HepG2 (cell line): Measurements from ENCODE around the gene BTBD3. TPM values are rescaled to one million over a fixed set of nuclear protein-coding genes. Genes with fewer than 3 reads are reported as not detected.

Experiments used
- ARNTL ChIP-seq: sonication (generic); formaldehyde crosslinking; IDR thresholded peaks from 2 replicates; pipeline ENCODE4 v1.4.0; 2020; ENCODE audit warnings: mild to moderate bottlenecking, missing genetic modification reagents
- EZH2 ChIP-seq: conservative IDR thresholded peaks from 2 replicates; pipeline ENCODE4 v1.6.1; 2012; ENCODE audit warnings: mild to moderate bottlenecking, low read depth, low read length, moderate library complexity
- GABPB1 ChIP-seq: IDR thresholded peaks from 2 replicates; pipeline ENCODE4 v1.6.1; 2016; ENCODE audit warnings: mild to moderate bottlenecking, missing genetic modification reagents, moderate library complexity, missing compliant biosample characterization
- KDM2A ChIP-seq: sonication (generic); formaldehyde crosslinking; IDR thresholded peaks from 2 replicates; pipeline ENCODE4 v1.4.0; 2020; ENCODE audit warnings: low read depth, missing genetic modification reagents, borderline replicate concordance
- MED13 ChIP-seq: sonication (generic); formaldehyde crosslinking; IDR thresholded peaks from 2 replicates; pipeline ENCODE4 v1.5.0; 2020; ENCODE audit warnings: missing genetic modification reagents
- MTF1 ChIP-seq: sonication (generic); formaldehyde crosslinking; IDR thresholded peaks from 2 replicates; pipeline ENCODE4 v1.5.0; 2020; ENCODE audit warnings: missing genetic modification reagents
- TCF12 ChIP-seq, 2 experiments: fragments of 450-650 bp in 1 of 2; sonication (generic) in 1 of 2; formaldehyde crosslinking in 1 of 2; IDR thresholded peaks; 2 replicates each; pipeline versions ENCODE4 v1.6.1 to v1.8.0; 2017 to 2022; ENCODE audit warnings: antibody characterized with exemption in 1 of 2, mild to moderate bottlenecking in 1 of 2, missing genetic modification reagents in 1 of 2, moderate library complexity in 1 of 2
- TGIF2 ChIP-seq: IDR thresholded peaks from 2 replicates; pipeline ENCODE4 v1.6.1; 2016; ENCODE audit warnings: control low read depth, missing compliant biosample characterization
- ZNF234 ChIP-seq: sonication (generic); formaldehyde crosslinking; conservative IDR thresholded peaks from 2 replicates; pipeline ENCODE4 v1.5.1; 2020; ENCODE audit warnings: mild to moderate bottlenecking, missing genetic modification reagents
- ZNF660 ChIP-seq: sonication (generic); formaldehyde crosslinking; IDR thresholded peaks from 2 replicates; pipeline ENCODE4 v1.5.1; 2020; ENCODE audit warnings: mild to moderate bottlenecking, low read depth, missing genetic modification reagents, borderline replicate concordance
- polyA plus RNA-seq, 8 experiments: library from polyadenylated mRNA; depleted of rRNA in 3 of 8; stranded (reverse) in 7 of 8; unstranded in 1 of 8; fragments of >200 nt; fragmentation: Illumina TruSeq in 4 of 8; extraction: Trizol in 4 of 8; gene quantifications; 2 replicates each; pipeline versions ENCODE4 v1.2.1 to v1.2.3, GENCODE V29; 2011 to 2016; ENCODE audit warnings: low read depth in 4 of 8, missing spikeins in 1 of 8, mixed read lengths in 1 of 8; ENCODE audit not compliant: insufficient read depth in 1 of 8
- total RNA-seq, 5 experiments: library from RNA; depleted of rRNA; stranded (reverse); fragments of >200 nt; fragmentation: Illumina TruSeq; extraction: Trizol; gene quantifications; 2 replicates each; pipeline ENCODE4 v1.2.3, GENCODE V29; 2016; ENCODE audit warnings: low read depth in 1 of 5
- TF ChIP-seq, protein P1 (sequence below): sonication (generic); formaldehyde crosslinking; IDR thresholded peaks from 2 replicates; pipeline ENCODE4 v1.4.0; 2020; ENCODE audit warnings: mild to moderate bottlenecking, missing genetic modification reagents, borderline replicate concordance
- TF ChIP-seq, protein P2 (sequence below): sonication (generic); formaldehyde crosslinking; IDR thresholded peaks from 2 replicates; pipeline ENCODE4 v1.4.0; 2020; ENCODE audit warnings: low read depth, mild to moderate bottlenecking, missing genetic modification reagents
- TF ChIP-seq, protein P3 (sequence below): sonication (generic); formaldehyde crosslinking; conservative IDR thresholded peaks from 2 replicates; pipeline ENCODE4 v1.4.0; 2020; ENCODE audit warnings: missing genetic modification reagents
- TF ChIP-seq, protein P4 (sequence below): sonication (generic); formaldehyde crosslinking; IDR thresholded peaks from 2 replicates; pipeline ENCODE4 v1.4.0; 2020; ENCODE audit warnings: missing genetic modification reagents; ENCODE audit errors: not compliant biosample characterization
- TF ChIP-seq, protein P5 (sequence below): sonication (generic); formaldehyde crosslinking; IDR thresholded peaks from 2 replicates; pipeline ENCODE4 v1.5.0; 2020; ENCODE audit warnings: mild to moderate bottlenecking, missing genetic modification reagents
- TF ChIP-seq, protein P6 (sequence below): sonication (generic); formaldehyde crosslinking; IDR thresholded peaks from 2 replicates; pipeline ENCODE4 v1.5.1; 2020; ENCODE audit warnings: mild to moderate bottlenecking, missing genetic modification reagents, moderate library complexity
- TF ChIP-seq, protein P7 (sequence below): sonication (generic); formaldehyde crosslinking; IDR thresholded peaks from 2 replicates; pipeline ENCODE4 v1.8.0; 2022; ENCODE audit warnings: low read depth, missing genetic modification reagents

Gene BTBD3
- total and polyA plus RNA-seq, 2 of the 13 experiments (the other 11 are each of a cell fraction or from before 2014, with no cell fraction given), result 32.2 to 41.8 TPM

DNA sequence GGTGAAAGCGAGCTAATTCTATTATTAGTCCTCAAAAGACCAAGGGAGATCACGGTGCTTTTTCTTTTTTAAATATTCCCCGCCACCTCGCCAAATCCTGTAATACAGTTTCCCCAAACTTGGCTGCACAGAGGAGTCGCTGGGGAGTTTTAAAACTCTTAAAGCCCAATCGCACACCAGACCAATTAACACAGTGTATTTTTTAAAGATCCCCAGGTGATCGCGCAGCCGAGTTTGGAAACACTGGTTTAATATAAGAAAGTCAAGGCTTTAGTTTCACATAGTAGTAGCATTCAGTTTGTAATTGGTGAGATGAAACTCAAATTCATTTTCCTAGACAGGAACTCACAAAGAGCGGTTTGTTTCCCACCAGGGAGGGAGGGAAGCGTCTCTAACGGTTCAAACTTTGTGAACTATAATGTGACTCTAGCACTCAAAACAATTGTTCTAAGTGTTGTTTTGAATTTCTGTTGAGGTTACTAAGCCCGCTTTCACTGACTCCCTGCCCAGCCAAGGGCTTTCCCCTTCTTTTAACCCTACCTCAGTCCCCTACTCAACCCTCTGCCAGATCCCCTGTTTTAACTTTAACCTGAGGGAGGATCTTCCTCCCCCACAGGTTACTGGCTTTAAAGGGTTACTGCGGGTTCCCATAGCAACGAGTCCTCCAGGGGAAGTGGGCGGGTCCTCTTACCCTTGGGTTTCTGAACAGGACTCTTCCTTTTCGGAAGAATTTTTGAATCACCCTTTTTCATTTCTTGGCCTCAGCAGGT, 25.7 kb upstream of the BTBD3 start (continued):
- TF ChIP-seq, protein P1, sequence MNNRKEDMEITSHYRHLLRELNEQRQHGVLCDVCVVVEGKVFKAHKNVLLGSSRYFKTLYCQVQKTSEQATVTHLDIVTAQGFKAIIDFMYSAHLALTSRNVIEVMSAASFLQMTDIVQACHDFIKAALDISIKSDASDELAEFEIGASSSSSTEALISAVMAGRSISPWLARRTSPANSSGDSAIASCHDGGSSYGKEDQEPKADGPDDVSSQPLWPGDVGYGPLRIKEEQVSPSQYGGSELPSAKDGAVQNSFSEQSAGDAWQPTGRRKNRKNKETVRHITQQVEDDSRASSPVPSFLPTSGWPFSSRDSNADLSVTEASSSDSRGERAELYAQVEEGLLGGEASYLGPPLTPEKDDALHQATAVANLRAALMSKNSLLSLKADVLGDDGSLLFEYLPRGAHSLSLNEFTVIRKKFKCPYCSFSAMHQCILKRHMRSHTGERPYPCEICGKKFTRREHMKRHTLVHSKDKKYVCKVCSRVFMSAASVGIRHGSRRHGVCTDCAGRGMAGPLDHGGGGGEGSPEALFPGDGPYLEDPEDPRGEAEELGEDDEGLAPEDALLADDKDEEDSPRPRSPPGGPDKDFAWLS (CRISPR knock-in tag), result no peak
- TF ChIP-seq, protein P2, sequence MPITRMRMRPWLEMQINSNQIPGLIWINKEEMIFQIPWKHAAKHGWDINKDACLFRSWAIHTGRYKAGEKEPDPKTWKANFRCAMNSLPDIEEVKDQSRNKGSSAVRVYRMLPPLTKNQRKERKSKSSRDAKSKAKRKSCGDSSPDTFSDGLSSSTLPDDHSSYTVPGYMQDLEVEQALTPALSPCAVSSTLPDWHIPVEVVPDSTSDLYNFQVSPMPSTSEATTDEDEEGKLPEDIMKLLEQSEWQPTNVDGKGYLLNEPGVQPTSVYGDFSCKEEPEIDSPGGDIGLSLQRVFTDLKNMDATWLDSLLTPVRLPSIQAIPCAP (CRISPR knock-in tag), result no peak
- no peak for TF ChIP-seq TGIF2 (CRISPR knock-in tag)
- TF ChIP-seq GABPB1, result no peak
- no peak for TF ChIP-seq ARNTL (CRISPR knock-in tag)
- TF ChIP-seq TCF12 (IDR thresholded peaks at IDR 0.05), result no peak
- no peak for TF ChIP-seq TCF12 (CRISPR knock-in tag; IDR thresholded peaks at IDR 0.05)
- no peak for TF ChIP-seq MED13 (CRISPR knock-in tag)
- TF ChIP-seq ZNF660, result no peak
- TF ChIP-seq, protein P3, sequence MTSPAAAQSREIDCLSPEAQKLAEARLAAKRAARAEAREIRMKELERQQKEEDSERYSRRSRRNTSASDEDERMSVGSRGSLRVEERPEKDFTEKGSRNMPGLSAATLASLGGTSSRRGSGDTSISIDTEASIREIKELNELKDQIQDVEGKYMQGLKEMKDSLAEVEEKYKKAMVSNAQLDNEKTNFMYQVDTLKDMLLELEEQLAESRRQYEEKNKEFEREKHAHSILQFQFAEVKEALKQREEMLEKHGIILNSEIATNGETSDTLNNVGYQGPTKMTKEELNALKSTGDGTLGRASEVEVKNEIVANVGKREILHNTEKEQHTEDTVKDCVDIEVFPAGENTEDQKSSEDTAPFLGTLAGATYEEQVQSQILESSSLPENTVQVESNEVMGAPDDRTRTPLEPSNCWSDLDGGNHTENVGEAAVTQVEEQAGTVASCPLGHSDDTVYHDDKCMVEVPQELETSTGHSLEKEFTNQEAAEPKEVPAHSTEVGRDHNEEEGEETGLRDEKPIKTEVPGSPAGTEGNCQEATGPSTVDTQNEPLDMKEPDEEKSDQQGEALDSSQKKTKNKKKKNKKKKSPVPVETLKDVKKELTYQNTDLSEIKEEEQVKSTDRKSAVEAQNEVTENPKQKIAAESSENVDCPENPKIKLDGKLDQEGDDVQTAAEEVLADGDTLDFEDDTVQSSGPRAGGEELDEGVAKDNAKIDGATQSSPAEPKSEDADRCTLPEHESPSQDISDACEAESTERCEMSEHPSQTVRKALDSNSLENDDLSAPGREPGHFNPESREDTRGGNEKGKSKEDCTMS (CRISPR knock-in tag), result no peak
- peak; percentile 57 for TF ChIP-seq MTF1 (CRISPR knock-in tag)
- no peak for TF ChIP-seq EZH2
- TF ChIP-seq, protein P4, sequence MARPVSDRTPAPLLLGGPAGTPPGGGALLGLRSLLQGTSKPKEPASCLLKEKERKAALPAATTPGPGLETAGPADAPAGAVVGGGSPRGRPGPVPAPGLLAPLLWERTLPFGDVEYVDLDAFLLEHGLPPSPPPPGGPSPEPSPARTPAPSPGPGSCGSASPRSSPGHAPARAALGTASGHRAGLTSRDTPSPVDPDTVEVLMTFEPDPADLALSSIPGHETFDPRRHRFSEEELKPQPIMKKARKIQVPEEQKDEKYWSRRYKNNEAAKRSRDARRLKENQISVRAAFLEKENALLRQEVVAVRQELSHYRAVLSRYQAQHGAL, result no peak
- TF ChIP-seq, protein P5, sequence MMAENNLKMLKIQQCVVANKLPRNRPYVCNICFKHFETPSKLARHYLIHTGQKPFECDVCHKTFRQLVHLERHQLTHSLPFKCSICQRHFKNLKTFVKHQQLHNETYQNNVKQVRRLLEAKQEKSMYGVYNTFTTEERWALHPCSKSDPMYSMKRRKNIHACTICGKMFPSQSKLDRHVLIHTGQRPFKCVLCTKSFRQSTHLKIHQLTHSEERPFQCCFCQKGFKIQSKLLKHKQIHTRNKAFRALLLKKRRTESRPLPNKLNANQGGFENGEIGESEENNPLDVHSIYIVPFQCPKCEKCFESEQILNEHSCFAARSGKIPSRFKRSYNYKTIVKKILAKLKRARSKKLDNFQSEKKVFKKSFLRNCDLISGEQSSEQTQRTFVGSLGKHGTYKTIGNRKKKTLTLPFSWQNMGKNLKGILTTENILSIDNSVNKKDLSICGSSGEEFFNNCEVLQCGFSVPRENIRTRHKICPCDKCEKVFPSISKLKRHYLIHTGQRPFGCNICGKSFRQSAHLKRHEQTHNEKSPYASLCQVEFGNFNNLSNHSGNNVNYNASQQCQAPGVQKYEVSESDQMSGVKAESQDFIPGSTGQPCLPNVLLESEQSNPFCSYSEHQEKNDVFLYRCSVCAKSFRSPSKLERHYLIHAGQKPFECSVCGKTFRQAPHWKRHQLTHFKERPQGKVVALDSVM, result no peak
- TF ChIP-seq, protein P6, sequence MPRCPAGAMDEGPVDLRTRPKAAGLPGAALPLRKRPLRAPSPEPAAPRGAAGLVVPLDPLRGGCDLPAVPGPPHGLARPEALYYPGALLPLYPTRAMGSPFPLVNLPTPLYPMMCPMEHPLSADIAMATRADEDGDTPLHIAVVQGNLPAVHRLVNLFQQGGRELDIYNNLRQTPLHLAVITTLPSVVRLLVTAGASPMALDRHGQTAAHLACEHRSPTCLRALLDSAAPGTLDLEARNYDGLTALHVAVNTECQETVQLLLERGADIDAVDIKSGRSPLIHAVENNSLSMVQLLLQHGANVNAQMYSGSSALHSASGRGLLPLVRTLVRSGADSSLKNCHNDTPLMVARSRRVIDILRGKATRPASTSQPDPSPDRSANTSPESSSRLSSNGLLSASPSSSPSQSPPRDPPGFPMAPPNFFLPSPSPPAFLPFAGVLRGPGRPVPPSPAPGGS (CRISPR knock-in tag), result no peak
- TF ChIP-seq ZNF234 (CRISPR knock-in tag), result no peak
- TF ChIP-seq, protein P7, sequence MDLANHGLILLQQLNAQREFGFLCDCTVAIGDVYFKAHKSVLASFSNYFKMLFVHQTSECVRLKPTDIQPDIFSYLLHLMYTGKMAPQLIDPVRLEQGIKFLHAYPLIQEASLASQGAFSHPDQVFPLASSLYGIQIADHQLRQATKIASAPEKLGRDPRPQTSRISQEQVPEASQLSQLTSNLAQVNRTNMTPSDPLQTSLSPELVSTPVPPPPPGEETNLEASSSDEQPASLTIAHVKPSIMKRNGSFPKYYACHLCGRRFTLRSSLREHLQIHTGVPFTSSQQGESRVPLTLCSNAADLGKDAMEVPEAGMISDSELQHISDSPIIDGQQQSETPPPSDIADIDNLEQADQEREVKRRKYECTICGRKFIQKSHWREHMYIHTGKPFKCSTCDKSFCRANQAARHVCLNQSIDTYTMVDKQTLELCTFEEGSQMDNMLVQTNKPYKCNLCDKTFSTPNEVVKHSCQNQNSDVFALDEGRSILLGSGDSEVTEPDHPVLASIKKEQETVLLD (CRISPR knock-in tag), result no peak
- no peak for TF ChIP-seq KDM2A (CRISPR knock-in tag)
